Hepatocyte (in vitro differentiated cells): ENCODE data around the gene GRID1. TPM values are rescaled to one million over a fixed set of nuclear protein-coding genes. Genes with fewer than 3 reads are reported as not detected.

Experiments used
- DNase-seq: peaks from one replicate; pipeline ENCODE4 v3.0.0-alpha.2; 2016; ENCODE audit warnings: low spot score
- H2AFZ ChIP-seq: fragments of 200-600 bp; sonication (generic); 2 replicates; pipeline ENCODE4 v1.6.0; 2016; ENCODE audit warnings: antibody characterized with exemption, mild to moderate bottlenecking
- H3K27ac ChIP-seq: fragments of 200-600 bp; sonication (generic); 2 replicates; pipeline ENCODE4 v1.5.1; 2016; ENCODE audit warnings: mild to moderate bottlenecking
- H3K27me3 ChIP-seq: fragments of 200-600 bp; sonication (generic); 2 replicates; pipeline ENCODE4 v1.6.1; 2016
- H3K36me3 ChIP-seq: fragments of 200-600 bp; sonication (generic); replicated peaks from 2 replicates; pipeline ENCODE4 v1.5.1; 2016; ENCODE audit warnings: low read depth; ENCODE audit not compliant: insufficient read depth
- H3K4me1 ChIP-seq: fragments of 200-600 bp; sonication (generic); 2 replicates; pipeline ENCODE4 v1.5.1; 2016; ENCODE audit warnings: mild to moderate bottlenecking, moderate library complexity; ENCODE audit not compliant: insufficient read depth
- H3K4me2 ChIP-seq: fragments of 200-600 bp; sonication (generic); 2 replicates; pipeline ENCODE4 v1.6.0; 2016
- H3K4me3 ChIP-seq: fragments of 200-600 bp; sonication (generic); 2 replicates; pipeline ENCODE4 v1.5.1; 2016; ENCODE audit warnings: mild to moderate bottlenecking
- H3K79me2 ChIP-seq: fragments of 200-600 bp; sonication (generic); 2 replicates; pipeline ENCODE4 v1.6.0; 2017; ENCODE audit warnings: mild to moderate bottlenecking
- H3K9me2 ChIP-seq: fragments of 200-600 bp; sonication (generic); replicated peaks from 2 replicates; pipeline ENCODE4 v1.6.0; 2017; ENCODE audit warnings: mild to moderate bottlenecking; ENCODE audit not compliant: insufficient read depth
- H3K9me3 ChIP-seq: fragments of 200-600 bp; sonication (generic); 2 replicates; pipeline ENCODE4 v1.5.1; 2016; ENCODE audit warnings: low read depth, mild to moderate bottlenecking
- H4K20me1 ChIP-seq: fragments of 200-600 bp; sonication (generic); 2 replicates; pipeline ENCODE4 v1.6.0; 2016; ENCODE audit warnings: mild to moderate bottlenecking; ENCODE audit not compliant: insufficient read depth, poor library complexity, severe bottlenecking
- CTCF ChIP-seq: fragments of 200-600 bp; sonication (generic); IDR thresholded peaks from 2 replicates; pipeline ENCODE4 v1.5.1; 2016; ENCODE audit warnings: antibody characterized with exemption, mild to moderate bottlenecking; ENCODE audit not compliant: poor library complexity
- EZH2 ChIP-seq: fragments of 200-600 bp; sonication (generic); IDR thresholded peaks from 2 replicates; pipeline ENCODE4 v1.6.1; 2016; ENCODE audit warnings: antibody characterized with exemption, mild to moderate bottlenecking, borderline replicate concordance
- EZH2phosphoT487 ChIP-seq: fragments of 200-600 bp; sonication (generic); IDR thresholded peaks from one replicate; pipeline ENCODE4 v1.6.1; 2018; ENCODE audit warnings: antibody characterized with exemption, mild to moderate bottlenecking, low read depth, moderate library complexity; ENCODE audit not compliant: unreplicated experiment, severe bottlenecking
- WGBS: methylation state at CpG from one replicate; pipeline ENCODE4 v1.1.6; 2016; ENCODE audit warnings: low lambda C conversion rate; ENCODE audit errors: missing lambda C conversion rate; 5-methylcytosine and 5-hydroxymethylcytosine counted together
- polyA plus RNA-seq: library from polyadenylated mRNA; unstranded; fragments of >200 nt; fragmentation: Nextera tagmentation; extraction: Ambion mirVana; gene quantifications from 2 replicates; pipeline ENCODE4 v1.2.1, GENCODE V29; 2016
- total RNA-seq: library from RNA; depleted of rRNA; stranded (reverse); fragments of >200 nt; gene quantifications from 2 replicates; pipeline ENCODE4 v1.2.3, GENCODE V29; 2014

The GRID1 gene
- total and polyA plus RNA-seq, 2 experiments from 2014 or later: 0.07 to 0.37 TPM

DNA sequence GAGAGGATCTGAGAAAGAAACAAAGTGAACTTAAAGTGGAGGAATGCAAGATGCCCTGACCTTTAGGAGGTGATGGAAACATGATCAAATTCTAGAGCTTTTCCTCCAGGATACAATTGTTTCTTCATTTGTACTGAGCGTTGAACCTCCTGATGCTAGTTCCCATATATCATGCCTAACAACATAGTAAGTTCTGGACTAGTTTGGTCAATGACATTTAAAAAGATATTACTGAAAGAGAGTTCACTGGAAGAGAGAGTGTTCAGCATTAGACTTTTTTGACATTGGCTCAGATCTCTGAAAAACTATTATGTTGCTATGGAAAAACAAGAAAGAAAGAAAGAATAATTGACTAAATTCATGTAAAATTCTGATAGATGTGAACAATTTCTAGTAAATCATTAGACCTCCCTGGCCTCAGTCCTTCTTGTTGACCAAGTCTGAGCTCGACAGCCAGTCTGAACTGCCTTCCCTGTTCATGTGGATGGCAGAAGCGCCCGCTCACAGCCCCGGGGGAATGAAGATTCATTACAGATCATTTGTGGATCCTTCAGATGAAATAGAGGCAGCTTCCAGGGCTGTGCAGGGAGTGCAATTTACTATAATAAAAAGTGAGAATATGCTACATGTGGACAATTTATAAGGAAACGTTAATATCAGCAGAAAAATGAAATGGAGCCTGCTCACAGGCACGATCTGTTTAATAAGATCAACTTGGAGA is 442.1 kb downstream of the GRID1 start:
- 93% methylated on average over 7 of the region's 7 CpGs for WGBS

DNA sequence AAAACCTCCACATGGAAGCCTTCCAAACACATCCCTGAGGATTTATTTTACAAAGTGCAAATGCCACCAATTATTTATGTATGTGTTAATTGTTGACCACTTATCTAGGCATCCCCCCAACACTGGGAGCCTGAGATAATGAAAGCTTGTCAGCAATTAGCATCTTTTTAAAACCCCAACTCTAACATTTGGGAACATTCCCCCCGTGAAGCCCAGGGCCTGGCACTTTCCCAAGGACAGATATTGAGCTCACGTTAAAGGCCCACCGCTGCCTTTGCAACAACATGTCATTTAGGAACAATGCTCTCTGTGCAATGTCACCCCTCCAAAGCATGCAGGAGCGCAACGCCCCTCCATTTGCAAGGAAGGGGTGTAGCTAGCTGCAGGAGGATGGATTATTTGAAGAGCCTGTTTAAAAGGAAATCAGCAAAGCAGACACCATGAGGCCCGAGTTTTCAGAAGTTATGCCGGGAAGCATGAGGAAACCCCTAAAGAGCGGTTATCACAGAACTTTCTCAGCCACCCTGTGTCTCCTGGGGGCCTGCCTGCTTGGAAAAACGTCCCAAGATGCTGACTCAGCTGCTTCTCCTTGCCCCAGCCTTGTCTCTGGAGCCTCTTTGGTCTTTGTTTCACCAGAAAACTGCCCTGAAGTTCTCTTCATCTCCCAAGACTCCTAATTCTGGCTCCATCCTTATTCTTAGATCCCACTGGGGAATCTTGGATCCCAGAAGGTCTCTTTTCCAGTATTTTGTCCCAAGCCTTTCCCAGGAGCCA is 444.1 kb downstream of the GRID1 start:
- Histone ChIP-seq H3K4me2 (no peak overlapping the region), H3K27me3 (no peaks in the 10 kb centered on the region), H3K27ac (no peak overlapping the region), H3K79me2 (no peaks in the 10 kb centered on the region), H3K9me3 (no peaks in the 10 kb centered on the region), H4K20me1 (no peaks in the 10 kb centered on the region), H3K4me3 (no peak overlapping the region), H3K36me3 (no peaks in the 10 kb centered on the region), H3K4me1 (peaks cover 10% of the 10 kb centered on the region), H3K9me2 (no peaks in the 10 kb centered on the region), H2AFZ (no peak overlapping the region)
- no peak for DNase-seq
- TF ChIP-seq EZH2 (no peak), EZH2phosphoT487 (no peak), CTCF (no peak)
- WGBS: 68% methylated on average over 9 of the region's 9 CpGs

More for the DNA sequence above, 442.1 kb downstream of the GRID1 start:
- H3K27me3 ChIP-seq: no peaks in the 10 kb centered on the region
- no peaks in the 10 kb centered on the region for H3K9me3 ChIP-seq
- H3K4me2 ChIP-seq: no peak overlapping the region
- no peak overlapping the region for H2AFZ ChIP-seq
- DNase-seq: no peak
- no peaks in the 10 kb centered on the region for H4K20me1 ChIP-seq
- H3K9me2 ChIP-seq: no peaks in the 10 kb centered on the region
- TF ChIP-seq EZH2phosphoT487 (no peak), CTCF (no peak), EZH2 (no peak)
- H3K4me3 ChIP-seq: no peak overlapping the region
- peaks cover 2% of the 10 kb centered on the region for H3K4me1 ChIP-seq
- H3K79me2 ChIP-seq: no peaks in the 10 kb centered on the region
- no peaks in the 10 kb centered on the region for H3K36me3 ChIP-seq
- H3K27ac ChIP-seq: no peak overlapping the region

DNA sequence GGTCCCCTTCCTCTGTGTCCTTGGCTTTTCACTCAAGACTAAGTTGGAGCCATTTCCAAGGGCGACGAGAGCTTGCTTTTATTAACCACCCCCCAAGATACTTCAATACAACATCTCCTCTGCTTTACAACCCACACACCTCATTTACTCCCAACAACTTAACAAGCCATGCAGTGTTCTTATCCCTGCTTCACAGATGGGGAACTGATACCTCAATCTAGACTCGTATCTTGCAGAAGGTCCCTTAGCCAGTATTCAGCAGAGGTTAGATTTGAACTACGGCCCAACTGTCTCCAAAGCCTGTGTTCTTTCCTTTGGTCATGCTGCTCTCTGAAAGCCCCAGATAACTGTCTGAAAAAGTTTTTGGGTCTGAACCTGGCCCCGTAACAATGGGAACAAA is 444.8 kb downstream of the GRID1 start:
- Histone ChIP-seq H3K79me2 (no peaks in the 10 kb centered on the region), H3K27ac (no peak overlapping the region), H3K4me3 (no peak overlapping the region), H3K4me2 (no peak overlapping the region), H3K36me3 (no peaks in the 10 kb centered on the region), H4K20me1 (no peaks in the 10 kb centered on the region), H3K9me3 (no peaks in the 10 kb centered on the region), H3K9me2 (no peaks in the 10 kb centered on the region), H3K4me1 (peaks cover 10% of the 10 kb centered on the region), H3K27me3 (no peaks in the 10 kb centered on the region), H2AFZ (no peak overlapping the region)
- DNase-seq: no peak
- WGBS: 94% methylated on average over 5 of the region's 5 CpGs
- TF ChIP-seq EZH2 (no peak), EZH2phosphoT487 (no peak), CTCF (no peak)
